HepG2 (cell line): Measurements from ENCODE around the gene ITGAE. TPM values are rescaled to one million over a fixed set of nuclear protein-coding genes. Genes with fewer than 3 reads are reported as not detected.
A peak's percentile ranks its signal among the peaks of the same experiment; 100 is the strongest.

Experiments used
- ATM ChIP-seq: fragments of 450-650 bp; IDR thresholded peaks from 2 replicates; pipeline ENCODE4 v1.7.1; 2017; ENCODE audit warnings: mild to moderate bottlenecking, borderline replicate concordance
- IKZF5 ChIP-seq: IDR thresholded peaks from 2 replicates; pipeline ENCODE4 v1.6.1; 2018; ENCODE audit warnings: missing genetic modification reagents, mild to moderate bottlenecking, missing compliant biosample characterization
- MED1 ChIP-seq: sonication (generic); formaldehyde crosslinking; IDR thresholded peaks from 2 replicates; pipeline ENCODE4 v1.4.0; 2020; ENCODE audit warnings: missing genetic modification reagents
- MEIS1 ChIP-seq: sonication (generic); formaldehyde crosslinking; IDR thresholded peaks from 2 replicates; pipeline ENCODE4 v1.9.0; 2021; ENCODE audit warnings: mild to moderate bottlenecking, missing genetic modification reagents, moderate library complexity, borderline replicate concordance
- MTA1 ChIP-seq: sonication (generic); formaldehyde crosslinking; IDR thresholded peaks from 2 replicates; pipeline ENCODE4 v1.4.0; 2020; ENCODE audit warnings: missing genetic modification reagents, mild to moderate bottlenecking, borderline replicate concordance
- MYC ChIP-seq: sonication (generic); formaldehyde crosslinking; IDR thresholded peaks from 2 replicates; pipeline ENCODE4 v1.9.0; 2021; ENCODE audit warnings: missing genetic modification reagents, borderline replicate concordance
- PCBP1 ChIP-seq: fragments of 200-400 bp; formaldehyde crosslinking; IDR thresholded peaks from 2 replicates; pipeline ENCODE4 v1.6.1; 2017; ENCODE audit warnings: mild to moderate bottlenecking, low read depth, low read length, borderline replicate concordance
- PHF21A ChIP-seq: sonication (generic); formaldehyde crosslinking; IDR thresholded peaks from 2 replicates; pipeline ENCODE4 v1.5.0; 2020; ENCODE audit warnings: mild to moderate bottlenecking, missing genetic modification reagents
- POLR2AphosphoS5 ChIP-seq: IDR thresholded peaks from 2 replicates; pipeline ENCODE4 v1.6.1; 2012; ENCODE audit warnings: low read depth, low read length
- RXRB ChIP-seq: IDR thresholded peaks from 2 replicates; pipeline ENCODE4 v1.6.1; 2016; ENCODE audit warnings: borderline replicate concordance, missing genetic modification reagents, missing compliant biosample characterization
- SAFB2 ChIP-seq: sonication (generic); formaldehyde crosslinking; IDR thresholded peaks from 2 replicates; pipeline ENCODE4 v1.5.1; 2020; ENCODE audit warnings: missing genetic modification reagents, low read depth, mild to moderate bottlenecking, borderline replicate concordance
- ZBED4 ChIP-seq: sonication (generic); formaldehyde crosslinking; IDR thresholded peaks from 2 replicates; pipeline ENCODE4 v1.4.0; 2020; ENCODE audit warnings: missing genetic modification reagents, borderline replicate concordance
- ZGPAT ChIP-seq: IDR thresholded peaks from 2 replicates; pipeline ENCODE4 v1.6.1; 2016; ENCODE audit warnings: mild to moderate bottlenecking
- ZKSCAN5 ChIP-seq: sonication (generic); formaldehyde crosslinking; IDR thresholded peaks from 2 replicates; pipeline ENCODE4 v1.5.1; 2020; ENCODE audit warnings: mild to moderate bottlenecking, missing genetic modification reagents
- ZNF101 ChIP-seq: sonication (generic); formaldehyde crosslinking; IDR thresholded peaks from 2 replicates; pipeline ENCODE4 v1.4.0; 2020; ENCODE audit warnings: mild to moderate bottlenecking, low read depth, missing genetic modification reagents, borderline replicate concordance
- ZNF691 ChIP-seq: sonication (generic); formaldehyde crosslinking; IDR thresholded peaks from 2 replicates; pipeline ENCODE4 v1.4.0; 2020; ENCODE audit warnings: missing genetic modification reagents, low read depth, mild to moderate bottlenecking, borderline replicate concordance
- polyA plus RNA-seq, 8 experiments: library from polyadenylated mRNA; depleted of rRNA in 3 of 8; stranded (reverse) in 7 of 8; unstranded in 1 of 8; fragments of >200 nt; fragmentation: Illumina TruSeq in 4 of 8; extraction: Trizol in 4 of 8; gene quantifications; 2 replicates each; pipeline versions ENCODE4 v1.2.1 to v1.2.3, GENCODE V29; 2011 to 2016; ENCODE audit warnings: low read depth in 4 of 8, missing spikeins in 1 of 8, mixed read lengths in 1 of 8; ENCODE audit not compliant: insufficient read depth in 1 of 8
- total RNA-seq, 5 experiments: library from RNA; depleted of rRNA; stranded (reverse); fragments of >200 nt; fragmentation: Illumina TruSeq; extraction: Trizol; gene quantifications; 2 replicates each; pipeline ENCODE4 v1.2.3, GENCODE V29; 2016; ENCODE audit warnings: low read depth in 1 of 5
- TF ChIP-seq, protein P1 (sequence below): sonication (generic); formaldehyde crosslinking; IDR thresholded peaks from 2 replicates; pipeline ENCODE4 v1.8.1; 2023; ENCODE audit warnings: mild to moderate bottlenecking, missing genetic modification reagents
- TF ChIP-seq, protein P2 (sequence below): sonication (generic); formaldehyde crosslinking; IDR thresholded peaks from 2 replicates; pipeline ENCODE4 v1.8.1; 2022; ENCODE audit warnings: mild to moderate bottlenecking, missing genetic modification reagents

Gene ITGAE
- total and polyA plus RNA-seq, 2 of the 13 experiments (the other 11 are each of a cell fraction or from before 2014, with no cell fraction given) = 42.3 to 49.0 TPM

GRCh38 chr17:3845621-3846436, 44.8 kb upstream of the ITGAE start, which contains the start of gene NCBP3 (continued):
- TF ChIP-seq ZBED4 (CRISPR knock-in tag) (peak; percentile 97), MEIS1 (CRISPR knock-in tag) (0 out of 2 replicates have a peak, but pooled peaks have one; percentile 29), MYC (peak; percentile 59; the same call in 1 of the 2 replicates), IKZF5 (CRISPR knock-in tag) (peak; percentile 84; the same call in 1 of the 2 replicates), ZNF101 (peak; percentile 40; the same call in 1 of the 2 replicates), PHF21A (peak; percentile 82), ZGPAT (CRISPR knock-in tag) (peak; percentile 96), ZNF691 (peak; percentile 85; the same call in 1 of the 2 replicates), RXRB (CRISPR knock-in tag) (peak; percentile 60; the same call in 1 of the 2 replicates), SAFB2 (CRISPR knock-in tag) (peak; percentile 84; the same call in 1 of the 2 replicates), MTA1 (CRISPR knock-in tag) (peak; percentile 69; the same call in 1 of the 2 replicates), ZKSCAN5 (no peak), ATM (no peak), POLR2AphosphoS5 (peak; percentile 83), MED1 (CRISPR knock-in tag) (peak; percentile 87), PCBP1 (no peak)
- TF ChIP-seq, protein P1, sequence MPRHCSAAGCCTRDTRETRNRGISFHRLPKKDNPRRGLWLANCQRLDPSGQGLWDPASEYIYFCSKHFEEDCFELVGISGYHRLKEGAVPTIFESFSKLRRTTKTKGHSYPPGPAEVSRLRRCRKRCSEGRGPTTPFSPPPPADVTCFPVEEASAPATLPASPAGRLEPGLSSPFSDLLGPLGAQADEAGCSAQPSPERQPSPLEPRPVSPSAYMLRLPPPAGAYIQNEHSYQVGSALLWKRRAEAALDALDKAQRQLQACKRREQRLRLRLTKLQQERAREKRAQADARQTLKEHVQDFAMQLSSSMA (CRISPR knock-in tag) = 0 out of 2 replicates have a peak, but pooled peaks have one; percentile 67
- TF ChIP-seq, protein P2, sequence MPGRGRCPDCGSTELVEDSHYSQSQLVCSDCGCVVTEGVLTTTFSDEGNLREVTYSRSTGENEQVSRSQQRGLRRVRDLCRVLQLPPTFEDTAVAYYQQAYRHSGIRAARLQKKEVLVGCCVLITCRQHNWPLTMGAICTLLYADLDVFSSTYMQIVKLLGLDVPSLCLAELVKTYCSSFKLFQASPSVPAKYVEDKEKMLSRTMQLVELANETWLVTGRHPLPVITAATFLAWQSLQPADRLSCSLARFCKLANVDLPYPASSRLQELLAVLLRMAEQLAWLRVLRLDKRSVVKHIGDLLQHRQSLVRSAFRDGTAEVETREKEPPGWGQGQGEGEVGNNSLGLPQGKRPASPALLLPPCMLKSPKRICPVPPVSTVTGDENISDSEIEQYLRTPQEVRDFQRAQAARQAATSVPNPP = no peak
